NOMO-1 (cell line): Measurements from ENCODE around the gene ANKLE2.

Source experiments
- DNase-seq, 2 experiments: peaks; one replicate each; lab custom pipeline; 2025; ENCODE audit not compliant: unreplicated experiment in 2 of 2; lab: John Stamatoyannopoulos, UW

ANKLE2 gene

GRCh38 chr12:132723015-132723763 lies 38.4 kb downstream of the ANKLE2 start:
- DNase-seq: no peak

GRCh38 chr12:132720606-132721345 lies 40.9 kb downstream of the ANKLE2 start:
- DNase-seq: no peak

GRCh38 chr12:132719954-132720324 lies 41.7 kb downstream of the ANKLE2 start:
- no peak for DNase-seq

GRCh38 chr12:132719141-132719953 lies 42.3 kb downstream of the ANKLE2 start:
- DNase-seq: no peak

- DNase-seq: no peak
Measured at GRCh38 chr12:132718644-132719043, 43.0 kb downstream of the ANKLE2 start.

- no peak for DNase-seq
Measured at GRCh38 chr12:132717531-132718387, 43.9 kb downstream of the ANKLE2 start.

- no peak for DNase-seq
Measured at GRCh38 chr12:132717011-132717410, 44.6 kb downstream of the ANKLE2 start.

- DNase-seq: no peak
Measured at GRCh38 chr12:132716356-132716755, 45.3 kb downstream of the ANKLE2 start.

- DNase-seq: no peak
Measured at GRCh38 chr12:132715874-132716273, 45.8 kb downstream of the ANKLE2 start.

- DNase-seq: no peak
Measured at GRCh38 chr12:132713123-132713522, 48.5 kb downstream of the ANKLE2 start.

GRCh38 chr12:132711080-132711843 lies 50.4 kb downstream of the ANKLE2 start:
- no peak for DNase-seq

- peak; percentile 75 to 93 for DNase-seq
Measured at GRCh38 chr12:132710405-132711079, 51.1 kb downstream of the ANKLE2 start, which contains the start of gene PGAM5. Gene PGAM5 (plus strand): TSS chr12:132710842. CDS start chr12:132710877, 35 bp downstream.

- no peak for DNase-seq
Measured at GRCh38 chr12:132710043-132710404, 51.6 kb downstream of the ANKLE2 start.

GRCh38 chr12:132708150-132708549 lies 53.5 kb downstream of the ANKLE2 start:
- no peak for DNase-seq

- DNase-seq: no peak
Measured at GRCh38 chr12:132707241-132707640, 54.4 kb downstream of the ANKLE2 start.

GRCh38 chr12:132703641-132704040 lies 58.0 kb downstream of the ANKLE2 start:
- no peak for DNase-seq

GRCh38 chr12:132702640-132703039 lies 59.0 kb downstream of the ANKLE2 start:
- no peak for DNase-seq

- DNase-seq: no peak
Measured at GRCh38 chr12:132700212-132700822, 61.3 kb downstream of the ANKLE2 start.

GRCh38 chr12:132698341-132698740 lies 63.3 kb downstream of the ANKLE2 start:
- peak in 1 of 2 experiments; percentile 29 for DNase-seq
